T-cell (primary cell): Measurements from ENCODE around the gene CLEC16A. TPM values are rescaled to one million over a fixed set of nuclear protein-coding genes. Genes with fewer than 3 reads are reported as not detected.

Experiments used
- ATAC-seq, 4 experiments: fragments of 200-7000 bp in 3 of 4; fragments of 150-1000 bp in 1 of 4; cut with Tn5 transposase; replicated peaks in 1 of 4; 1 replicate in 3 of 4; 2 replicates in 1 of 4; pipeline ENCODE4 v1.10.0; 2021; ENCODE audit warnings: moderate library complexity in 3 of 4, mild to moderate bottlenecking in 2 of 4, moderate number of reproducible peaks in 1 of 4
- CTCF ChIA-PET, 2 donors: fragments of 300-600 bp; sonication (Branson Sonifier 250); formaldehyde crosslinking; loops; one replicate each; lab custom pipeline; 2022; ENCODE audit warnings: antibody characterized with exemption in 2 of 2; lab: Charles Lee
- POLR2A ChIA-PET, 2 donors: fragments of 300-600 bp; sonication (Branson Sonifier 250); formaldehyde crosslinking; loops; one replicate each; lab custom pipeline; 2022; ENCODE audit warnings: antibody characterized with exemption in 2 of 2; lab: Charles Lee
- DNase-seq, 35 experiments: peaks; one replicate each; pipeline versions ENCODE4 v3.0.0 to v3.0.0-alpha.2; 2013 to 2023
- H3K27ac ChIP-seq: one replicate; pipeline ENCODE4 v1.5.1; 2013; ENCODE audit warnings: low read length
- H3K27me3 ChIP-seq, 2 experiments: replicated peaks in 1 of 2; 1 replicate in 1 of 2; 2 replicates in 1 of 2; pipeline versions ENCODE4 v1.6.1 to v1.7.0; 2013; ENCODE audit warnings: low read length in 1 of 2, mixed read lengths in 1 of 2; ENCODE audit not compliant: control insufficient read depth in 2 of 2, insufficient read depth in 2 of 2; ENCODE audit errors: extremely low read depth in 1 of 2
- H3K36me3 ChIP-seq, 2 donors: 1 replicate in 1 of 2; 2 replicates in 1 of 2; pipeline versions ENCODE4 v1.6.1 to v1.7.0; 2013; ENCODE audit warnings: low read length in 1 of 2; ENCODE audit not compliant: control insufficient read depth in 2 of 2, insufficient read depth in 1 of 2; ENCODE audit errors: extremely low read depth in 1 of 2
- H3K4me1 ChIP-seq, 2 experiments: 1 replicate in 1 of 2; 2 replicates in 1 of 2; pipeline versions ENCODE4 v1.6.1 to v1.7.0; 2013; ENCODE audit warnings: low read length in 2 of 2, mixed read lengths in 1 of 2; ENCODE audit not compliant: insufficient read depth in 2 of 2, control insufficient read depth in 1 of 2; ENCODE audit errors: extremely low read depth in 1 of 2
- H3K4me3 ChIP-seq, 2 donors: 1 replicate in 1 of 2; 2 replicates in 1 of 2; pipeline versions ENCODE4 v1.5.1 to v1.7.0; 2013; ENCODE audit warnings: mild to moderate bottlenecking in 2 of 2, low read length in 1 of 2, moderate library complexity in 1 of 2; ENCODE audit not compliant: control insufficient read depth in 1 of 2; ENCODE audit errors: extremely low read depth in 1 of 2
- H3K9me3 ChIP-seq: 2 replicates; pipeline ENCODE4 v1.7.0; 2013
- H3K27ac Mint-ChIP-seq, 2 donors: one replicate each; pipeline ENCODE4 v1.8.0; 2020 to 2021; ENCODE audit warnings: mild to moderate bottlenecking in 2 of 2, mixed read lengths in 2 of 2
- H3K27me3 Mint-ChIP-seq, 2 donors: one replicate each; pipeline ENCODE4 v1.8.0; 2021 to 2022; ENCODE audit warnings: mixed read lengths in 2 of 2
- H3K36me3 Mint-ChIP-seq: one replicate; pipeline ENCODE4 v1.8.0; 2021; ENCODE audit warnings: mixed read lengths
- H3K4me1 Mint-ChIP-seq, 3 donors: one replicate each; pipeline ENCODE4 v1.8.0; 2020 to 2022; ENCODE audit warnings: mixed read lengths in 3 of 3, mild to moderate bottlenecking in 1 of 3
- H3K4me3 Mint-ChIP-seq, 3 donors: one replicate each; pipeline ENCODE4 v1.8.0; 2020 to 2022; ENCODE audit warnings: mild to moderate bottlenecking in 3 of 3, mixed read lengths in 3 of 3, moderate library complexity in 3 of 3
- H3K9me3 Mint-ChIP-seq, 3 donors: one replicate each; pipeline ENCODE4 v1.8.0; 2020 to 2022; ENCODE audit warnings: mixed read lengths in 3 of 3
- WGBS: methylation state at CpG from one replicate; pipeline ENCODE4 v1.1.5; 2013; ENCODE audit warnings: missing lambda C conversion rate; ENCODE audit not compliant: insufficient coverage; 5-methylcytosine and 5-hydroxymethylcytosine counted together
- total RNA-seq, 35 experiments: library from RNA in 6 of 35; stranded (reverse) in 6 of 35; fragments of 120-200 nt in 1 of 35; gene quantifications; one replicate each; pipeline versions ENCODE4 v1.2.1 to v1.2.4 and lab custom pipeline; 2013 to 2026

Gene CLEC16A
- total RNA-seq, 5 donors from 2014 or later (not counting 1 experiment from before 2014, with no cell fraction given): 27.4 to 34.6 (median 28.7) TPM

GRCh38 chr16:11094857-11095565 lies 150.6 kb downstream of the CLEC16A start:
- peak overlapping the region; percentile 88 to 89 for H3K27ac Mint-ChIP-seq
- WGBS: 47% methylated on average over 3 of the region's 10 CpGs
- Histone ChIP-seq H3K4me3 (no peak overlapping the region), H3K4me1 (peaks cover 26 to 45% of the 10 kb centered on the region in 2 experiments), H3K27ac (peak overlapping the region; percentile 45), H3K36me3 (peaks cover 3 to 6% of the 10 kb centered on the region in 2 donors), H3K9me3 (no peaks in the 10 kb centered on the region), H3K27me3 (no peaks in the 10 kb centered on the region)
- ChIA-PET POLR2A (interaction anchor here (0.6 kb wide), 4 partner anchors 12 to 451 kb away, joined by 3 read pairs; no protein-coding TSS in a partner anchor), CTCF (interaction anchor here (0.6 to 1.2 kb wide), 3 partner anchors 30 to 493 kb away, joined by 3 read pairs; no protein-coding TSS in a partner anchor)
- no peaks in the 10 kb centered on the region for H3K9me3 Mint-ChIP-seq
- peaks cover 14% of the 10 kb centered on the region for H3K36me3 Mint-ChIP-seq
- H3K4me3 Mint-ChIP-seq: peak overlapping the region in 1 of 3 donors; percentile 60
- H3K4me1 Mint-ChIP-seq: peaks cover 29 to 39% (median 37%) of the 10 kb centered on the region in 3 donors
- ATAC-seq: peak; percentile 42 to 75 (median 46)
- no peaks in the 10 kb centered on the region for H3K27me3 Mint-ChIP-seq
- DNase-seq: peak in 1 of 35 experiments; percentile 24

- Mint-ChIP-seq H3K36me3 (peaks cover 17% of the 10 kb centered on the region), H3K4me1 (peaks cover 29 to 43% (median 39%) of the 10 kb centered on the region in 3 donors), H3K27ac (no peak overlapping the region), H3K4me3 (no peak overlapping the region), H3K27me3 (no peaks in the 10 kb centered on the region), H3K9me3 (no peaks in the 10 kb centered on the region)
- ATAC-seq (no peak), DNase-seq (no peak)
- Histone ChIP-seq H3K9me3 (no peaks in the 10 kb centered on the region), H3K27me3 (no peaks in the 10 kb centered on the region), H3K4me1 (peaks cover 26 to 49% of the 10 kb centered on the region in 2 experiments), H3K36me3 (peaks cover 3 to 4% of the 10 kb centered on the region in 2 donors), H3K27ac (no peak overlapping the region), H3K4me3 (no peak overlapping the region)
- no CpG with 5 or more reads among the region's 4 CpGs for WGBS
- CTCF ChIA-PET: interaction anchor here in 1 of 2 donors (0.6 kb wide), 1 partner anchor 126 kb away, joined by 4 read pairs; no protein-coding TSS in a partner anchor
- POLR2A ChIA-PET: interaction anchor here in 1 of 2 donors (0.6 kb wide), 2 partner anchors 122 to 450 kb away, joined by 3 to 5 read pairs; no protein-coding TSS in a partner anchor
Measured at GRCh38 chr16:11095935-11096334, 151.6 kb downstream of the CLEC16A start.

- no peak overlapping the region for H3K27ac Mint-ChIP-seq
Measured at GRCh38 chr16:11097094-11097786, 152.9 kb downstream of the CLEC16A start.

GRCh38 chr16:11097787-11098167 lies 153.4 kb downstream of the CLEC16A start:
- Histone ChIP-seq H3K27me3 (no peaks in the 10 kb centered on the region), H3K9me3 (no peaks in the 10 kb centered on the region), H3K36me3 (peaks cover 0 to under 1% of the 10 kb centered on the region in 2 donors), H3K4me3 (no peak overlapping the region), H3K4me1 (peaks cover 26 to 40% of the 10 kb centered on the region in 2 experiments), H3K27ac (no peak overlapping the region)
- 98% methylated on average over 4 of the region's 6 CpGs for WGBS
- Mint-ChIP-seq H3K4me1 (peaks cover 30 to 42% (median 38%) of the 10 kb centered on the region in 3 donors), H3K4me3 (no peak overlapping the region), H3K36me3 (peaks cover 25% of the 10 kb centered on the region), H3K27ac (no peak overlapping the region), H3K9me3 (no peaks in the 10 kb centered on the region), H3K27me3 (no peaks in the 10 kb centered on the region)
- CTCF ChIA-PET: no interaction called here
- POLR2A ChIA-PET: no interaction called here
- DNase-seq: no peak
- ATAC-seq: no peak

More at GRCh38 chr16:11097094-11097786, 152.9 kb downstream of the CLEC16A start:
- Histone ChIP-seq H3K9me3 (no peaks in the 10 kb centered on the region), H3K27me3 (no peaks in the 10 kb centered on the region), H3K4me1 (peaks cover 26 to 43% of the 10 kb centered on the region in 2 experiments), H3K27ac (no peak overlapping the region), H3K4me3 (no peak overlapping the region), H3K36me3 (peaks cover 0 to 4% of the 10 kb centered on the region in 2 donors)
- H3K4me3 Mint-ChIP-seq: no peak overlapping the region
- CTCF ChIA-PET: no interaction called here
- peaks cover 19% of the 10 kb centered on the region for H3K36me3 Mint-ChIP-seq
- POLR2A ChIA-PET: interaction anchor here in 1 of 2 donors (0.5 kb wide), 1 partner anchor 159 kb away, joined by 3 read pairs; the partner anchor contains the start of gene SOCS1
- peaks cover 29 to 43% (median 37%) of the 10 kb centered on the region in 3 donors for H3K4me1 Mint-ChIP-seq
- ATAC-seq (no peak), DNase-seq (no peak)
- 100% methylated on average over 3 of the region's 8 CpGs for WGBS
- no peaks in the 10 kb centered on the region for H3K27me3 Mint-ChIP-seq
- no peaks in the 10 kb centered on the region for H3K9me3 Mint-ChIP-seq

- no peak for DNase-seq
- peaks cover 26 to 32% (median 31%) of the 10 kb centered on the region in 3 donors for H3K4me1 Mint-ChIP-seq
Measured at GRCh38 chr16:11098601-11099390, 154.4 kb downstream of the CLEC16A start.

More at GRCh38 chr16:11098601-11099390, 154.4 kb downstream of the CLEC16A start:
- no peaks in the 10 kb centered on the region for H3K9me3 ChIP-seq
- no peak overlapping the region for H3K4me3 ChIP-seq
- CTCF ChIA-PET: no interaction called here
- H3K27me3 ChIP-seq: no peaks in the 10 kb centered on the region
- peaks cover 25% of the 10 kb centered on the region for H3K36me3 Mint-ChIP-seq
- no peak overlapping the region for H3K27ac ChIP-seq
- no peak overlapping the region for H3K27ac Mint-ChIP-seq
- POLR2A ChIA-PET: no interaction called here
- H3K4me3 Mint-ChIP-seq: no peak overlapping the region
- H3K4me1 ChIP-seq: peaks cover 17 to 29% of the 10 kb centered on the region in 2 experiments
- ATAC-seq: no peak
- 97% methylated on average over 6 of the region's 17 CpGs for WGBS
- no peaks in the 10 kb centered on the region for H3K9me3 Mint-ChIP-seq
- H3K36me3 ChIP-seq: peaks cover 0 to 3% of the 10 kb centered on the region in 2 donors
- H3K27me3 Mint-ChIP-seq: no peaks in the 10 kb centered on the region
